Islet precursor cell (in vitro differentiated cells): Measurements from ENCODE around the gene KRTAP10-9.
A peak's percentile ranks its signal among the peaks of the same experiment; 100 is the strongest.
"Not testable (repeated sequence)": the region's sequence is repeated elsewhere in the genome, so short reads cannot be mapped to it uniquely, and the experiment has no call there.

ENCODE experiments used
- DNase-seq: peaks from one replicate; pipeline ENCODE4 v3.0.0-alpha.2; 2018

The KRTAP10-9 gene

GRCh38 chr21:44596068-44596725, 30.7 kb upstream of the KRTAP10-9 start:
- DNase-seq = peak; percentile 61

- no peak for DNase-seq
Measured at GRCh38 chr21:44598061-44598460, 28.8 kb upstream of the KRTAP10-9 start.

GRCh38 chr21:44599264-44600029, 27.4 kb upstream of the KRTAP10-9 start:
- DNase-seq = no peak

- DNase-seq = not testable (repeated sequence)
Measured at GRCh38 chr21:44600118-44600978, 26.5 kb upstream of the KRTAP10-9 start, which contains the start of gene KRTAP10-7. TSS of gene KRTAP10-7 (plus strand) at chr21:44600597. CDS start at chr21:44600622, 25 bp downstream.

- not testable (repeated sequence) for DNase-seq
Measured at GRCh38 chr21:44601091-44601490, 25.8 kb upstream of the KRTAP10-9 start.

GRCh38 chr21:44601596-44602462, 25.1 kb upstream of the KRTAP10-9 start:
- no peak for DNase-seq

- no peak for DNase-seq
Measured at GRCh38 chr21:44602463-44602850, 24.4 kb upstream of the KRTAP10-9 start.

GRCh38 chr21:44603109-44603875, 23.6 kb upstream of the KRTAP10-9 start:
- DNase-seq = no peak

- DNase-seq = no peak
Measured at GRCh38 chr21:44603911-44604310, 23.0 kb upstream of the KRTAP10-9 start.

GRCh38 chr21:44606495-44606894, 20.4 kb upstream of the KRTAP10-9 start:
- DNase-seq = no peak

GRCh38 chr21:44609193-44609592, 17.7 kb upstream of the KRTAP10-9 start:
- no peak for DNase-seq

- not testable (repeated sequence) for DNase-seq
Measured at GRCh38 chr21:44610157-44610843, 16.6 kb upstream of the KRTAP10-9 start.

- no peak for DNase-seq
Measured at GRCh38 chr21:44611551-44611950, 15.3 kb upstream of the KRTAP10-9 start.

GRCh38 chr21:44612029-44612486, 14.8 kb upstream of the KRTAP10-9 start, which contains the start of gene KRTAP10-8:
TSS of gene KRTAP10-8 (plus strand) at chr21:44612079. CDS start at chr21:44612101, 22 bp downstream.
- no peak for DNase-seq

- DNase-seq = no peak
Measured at GRCh38 chr21:44612669-44613229, 14.1 kb upstream of the KRTAP10-9 start.

- no peak for DNase-seq
Measured at GRCh38 chr21:44613386-44614155, 13.3 kb upstream of the KRTAP10-9 start.

GRCh38 chr21:44614161-44614631, 12.7 kb upstream of the KRTAP10-9 start:
- no peak for DNase-seq

- no peak for DNase-seq
Measured at GRCh38 chr21:44614961-44615391, 11.9 kb upstream of the KRTAP10-9 start.

GRCh38 chr21:44615466-44615865, 11.4 kb upstream of the KRTAP10-9 start:
- no peak for DNase-seq
